Measurements from ENCODE around the gene TBL1Y.

The TBL1Y gene

DNA sequence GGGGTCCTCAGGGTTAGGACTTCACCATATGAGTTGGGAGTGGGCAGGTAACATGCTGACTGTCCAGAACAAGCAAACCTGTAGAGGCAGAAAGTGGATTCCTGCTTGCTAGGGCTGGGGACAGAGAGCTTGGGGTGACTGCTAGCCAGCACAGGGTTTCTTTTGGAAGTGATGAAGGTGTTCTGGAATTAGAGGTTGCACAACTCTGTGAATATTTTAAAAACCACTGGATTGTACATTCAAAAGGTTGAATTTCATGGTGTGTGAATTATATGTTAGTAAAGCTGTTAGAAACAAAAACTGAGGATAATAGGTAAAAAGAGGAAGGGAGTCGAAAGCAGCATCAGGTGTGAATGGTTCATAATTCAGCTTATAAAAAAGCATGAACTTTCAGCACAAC, 57.7 kb downstream of the TBL1Y start:
- no peaks in the 10 kb centered on the region for H3K27me3 ChIP-seq
- H3K27ac ChIP-seq: no peak overlapping the region
- no peaks in the 10 kb centered on the region for H3K4me1 ChIP-seq
- no peaks in the 10 kb centered on the region for H3K9me3 ChIP-seq
- no peaks in the 10 kb centered on the region for H4K20me1 ChIP-seq
- H3K9ac ChIP-seq: no peak overlapping the region
- H3K4me2 ChIP-seq: no peak overlapping the region
- no peak for TF ChIP-seq Cebpa-rat (IDR thresholded peaks at IDR 0.05)
- H3K4me3 ChIP-seq: no peak overlapping the region
- H3K36me3 ChIP-seq: no peaks in the 10 kb centered on the region

DNA sequence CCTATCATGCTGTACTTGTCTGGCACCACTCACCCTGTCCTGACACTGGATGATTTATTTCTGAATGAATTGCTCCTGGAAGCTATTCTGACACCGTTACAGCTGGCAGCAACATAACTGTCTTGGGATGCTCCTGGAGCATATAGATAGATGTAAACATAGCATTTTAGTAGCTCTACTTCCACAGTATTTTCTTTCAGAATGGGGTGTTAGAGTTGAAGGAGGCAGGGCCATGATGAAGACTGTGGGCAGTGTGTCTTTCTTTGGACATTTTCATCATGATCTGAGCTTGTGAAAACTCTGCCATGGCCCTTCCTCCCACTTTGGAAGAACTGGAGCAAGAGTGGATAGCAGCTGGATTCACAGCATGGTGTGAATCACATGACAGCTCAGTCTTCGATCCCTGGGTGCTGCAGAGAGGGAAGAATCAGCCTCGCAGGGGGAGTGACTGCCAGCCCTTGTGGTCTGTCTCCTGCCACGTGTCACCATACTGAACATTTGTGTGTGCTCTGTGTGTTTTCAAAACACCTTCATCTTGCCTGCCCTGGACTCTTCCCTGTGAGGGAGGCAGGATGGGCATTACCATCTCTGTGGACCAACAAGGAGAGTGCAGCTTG, 61.9 kb downstream of the TBL1Y start:
- no peak overlapping the region for H3K9ac ChIP-seq
- no peaks in the 10 kb centered on the region for H3K9me3 ChIP-seq
- no peaks in the 10 kb centered on the region for H4K20me1 ChIP-seq
- no peak overlapping the region for H3K4me2 ChIP-seq
- no peaks in the 10 kb centered on the region for H3K27me3 ChIP-seq
- no peak overlapping the region for H3K4me3 ChIP-seq
- H3K36me3 ChIP-seq: no peaks in the 10 kb centered on the region
- TF ChIP-seq Cebpa-rat (IDR thresholded peaks at IDR 0.05): no peak
- no peaks in the 10 kb centered on the region for H3K4me1 ChIP-seq
- no peak overlapping the region for H3K27ac ChIP-seq

- H4K20me1 ChIP-seq: no peaks in the 10 kb centered on the region
Measured at GRCh38 chrY:6974971-6975370, 64.5 kb downstream of the TBL1Y start.

DNA sequence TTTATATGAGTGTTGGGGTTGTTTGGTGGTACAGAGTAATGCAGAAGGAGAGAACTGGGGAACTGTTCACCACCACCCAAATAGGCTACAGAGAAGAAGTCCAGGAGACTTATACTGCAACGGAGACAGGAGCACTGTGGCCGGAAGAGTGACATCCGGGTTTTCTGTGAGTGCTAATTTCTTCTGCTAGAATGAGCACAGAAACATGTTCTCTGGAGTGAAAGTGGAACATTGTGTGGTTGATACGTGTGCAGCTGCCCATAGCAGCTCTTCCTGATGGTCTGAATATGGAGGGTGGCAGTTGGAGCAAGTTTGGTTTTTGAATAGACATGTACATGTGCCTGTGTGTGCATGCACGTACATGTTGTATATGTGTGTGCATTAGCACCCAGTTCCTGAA, 67.3 kb downstream of the TBL1Y start:
- no peak overlapping the region for H3K27ac ChIP-seq
- no peak for TF ChIP-seq Cebpa-rat (IDR thresholded peaks at IDR 0.05)
- no peaks in the 10 kb centered on the region for H4K20me1 ChIP-seq
- H3K27me3 ChIP-seq: no peaks in the 10 kb centered on the region
- no peak overlapping the region for H3K4me3 ChIP-seq
- H3K36me3 ChIP-seq: no peaks in the 10 kb centered on the region
- no peak overlapping the region for H3K4me2 ChIP-seq
- no peaks in the 10 kb centered on the region for H3K9me3 ChIP-seq
- no peak overlapping the region for H3K9ac ChIP-seq
- H3K4me1 ChIP-seq: no peaks in the 10 kb centered on the region

More at GRCh38 chrY:6974971-6975370, 64.5 kb downstream of the TBL1Y start:
- no peak overlapping the region for H3K4me2 ChIP-seq
- no peaks in the 10 kb centered on the region for H3K4me1 ChIP-seq
- no peaks in the 10 kb centered on the region for H3K36me3 ChIP-seq
- H3K27ac ChIP-seq: no peak overlapping the region
- no peaks in the 10 kb centered on the region for H3K27me3 ChIP-seq
- H3K9ac ChIP-seq: no peak overlapping the region
- H3K4me3 ChIP-seq: no peak overlapping the region
- no peak for TF ChIP-seq Cebpa-rat (IDR thresholded peaks at IDR 0.05)
- H3K9me3 ChIP-seq: no peaks in the 10 kb centered on the region

GRCh38 chrY:6983221-6983620, 72.7 kb downstream of the TBL1Y start:
- Histone ChIP-seq H4K20me1 (no peaks in the 10 kb centered on the region), H3K4me1 (no peaks in the 10 kb centered on the region), H3K27ac (no peak overlapping the region), H3K9ac (no peak overlapping the region), H3K9me3 (no peaks in the 10 kb centered on the region), H3K4me3 (no peak overlapping the region), H3K36me3 (no peaks in the 10 kb centered on the region), H3K4me2 (no peak overlapping the region), H3K27me3 (no peaks in the 10 kb centered on the region)
- TF ChIP-seq Cebpa-rat (IDR thresholded peaks at IDR 0.05): no peak

GRCh38 chrY:6987811-6988210, 77.3 kb downstream of the TBL1Y start:
- Histone ChIP-seq H3K4me1 (no peaks in the 10 kb centered on the region), H3K9me3 (no peaks in the 10 kb centered on the region), H3K4me3 (no peak overlapping the region), H3K27me3 (no peaks in the 10 kb centered on the region), H3K36me3 (no peaks in the 10 kb centered on the region), H3K9ac (no peak overlapping the region), H4K20me1 (no peaks in the 10 kb centered on the region), H3K4me2 (no peak overlapping the region), H3K27ac (no peak overlapping the region)
- TF ChIP-seq Cebpa-rat (IDR thresholded peaks at IDR 0.05): no peak

GRCh38 chrY:6989886-6990620, 79.6 kb downstream of the TBL1Y start:
- no peaks in the 10 kb centered on the region for H3K9me3 ChIP-seq
- TF ChIP-seq Cebpa-rat (IDR thresholded peaks at IDR 0.05): no peak
- H3K27me3 ChIP-seq: no peaks in the 10 kb centered on the region
- no peaks in the 10 kb centered on the region for H3K4me1 ChIP-seq
- H3K36me3 ChIP-seq: no peaks in the 10 kb centered on the region
- H3K4me2 ChIP-seq: no peak overlapping the region
- H3K4me3 ChIP-seq: no peak overlapping the region
- H3K27ac ChIP-seq: no peak overlapping the region
- no peak overlapping the region for H3K9ac ChIP-seq
- H4K20me1 ChIP-seq: no peaks in the 10 kb centered on the region

GRCh38 chrY:6992041-6992440, 81.5 kb downstream of the TBL1Y start:
- H4K20me1 ChIP-seq: no peaks in the 10 kb centered on the region
- no peak for TF ChIP-seq Cebpa-rat (IDR thresholded peaks at IDR 0.05)

GRCh38 chrY:6995987-6996386, 85.5 kb downstream of the TBL1Y start:
- TF ChIP-seq Cebpa-rat (IDR thresholded peaks at IDR 0.05): no peak
- no peaks in the 10 kb centered on the region for H4K20me1 ChIP-seq
- no peaks in the 10 kb centered on the region for H3K4me1 ChIP-seq
- no peak overlapping the region for H3K4me3 ChIP-seq
- no peak overlapping the region for H3K4me2 ChIP-seq
- no peaks in the 10 kb centered on the region for H3K9me3 ChIP-seq
- H3K27me3 ChIP-seq: no peaks in the 10 kb centered on the region
- no peaks in the 10 kb centered on the region for H3K36me3 ChIP-seq
- H3K27ac ChIP-seq: no peak overlapping the region
- H3K9ac ChIP-seq: no peak overlapping the region

More at GRCh38 chrY:6992041-6992440, 81.5 kb downstream of the TBL1Y start:
- H3K4me1 ChIP-seq: no peaks in the 10 kb centered on the region
- no peaks in the 10 kb centered on the region for H3K36me3 ChIP-seq
- H3K9ac ChIP-seq: no peak overlapping the region
- H3K9me3 ChIP-seq: no peaks in the 10 kb centered on the region
- no peaks in the 10 kb centered on the region for H3K27me3 ChIP-seq
- no peak overlapping the region for H3K4me2 ChIP-seq
- no peak overlapping the region for H3K27ac ChIP-seq
- H3K4me3 ChIP-seq: no peak overlapping the region

GRCh38 chrY:6997503-6998066, 87.1 kb downstream of the TBL1Y start:
- H3K9me3 ChIP-seq: no peaks in the 10 kb centered on the region
- no peak overlapping the region for H3K27ac ChIP-seq
- H3K4me3 ChIP-seq: no peak overlapping the region
- H3K27me3 ChIP-seq: no peaks in the 10 kb centered on the region
- H3K9ac ChIP-seq: no peak overlapping the region
- no peak overlapping the region for H3K4me2 ChIP-seq
- no peaks in the 10 kb centered on the region for H3K4me1 ChIP-seq
- H4K20me1 ChIP-seq: no peaks in the 10 kb centered on the region
- TF ChIP-seq Cebpa-rat (IDR thresholded peaks at IDR 0.05): no peak
- H3K36me3 ChIP-seq: no peaks in the 10 kb centered on the region
